ENCODE measurements around the gene LGALS1. TPM values are rescaled to one million over a fixed set of nuclear protein-coding genes. Genes with fewer than 3 reads are reported as not detected.

LGALS1 gene
- total and polyA plus RNA-seq, 7 experiments from 2014 or later: 22.9 to 969 (median 30.5) TPM

GRCh38 chr22:37632174-37633088 lies 43.0 kb upstream of the LGALS1 start:
- Mint-ChIP-seq H3K27me3 (no peaks in the 10 kb centered on the region), H3K36me3 (no peaks in the 10 kb centered on the region), H3K4me3 (peak overlapping the region in 2 of 10 donors; percentile 4 to 18), H3K4me1 (peaks cover 27 to 70% (median 62%) of the 10 kb centered on the region in 7 donors), H3K27ac (peak overlapping the region; percentile 36 to 94 (median 92)), H3K9me3 (no peaks in the 10 kb centered on the region)
- intact Hi-C loops (cut with micrococcal nuclease): loop anchor here in 1 of 2 donors (1.0 kb wide), 2 partner anchors 9 to 11 kb away; no protein-coding TSS in a partner anchor
- DNase-seq: no peak
- ATAC-seq: no peak
- Histone ChIP-seq H3K27me3 (ENCODE audit: control insufficient read depth in 2 of 2, insufficient read depth in 2 of 2, low read length in 2 of 2) (no peaks in the 10 kb centered on the region), H3K4me1 (ENCODE audit: control insufficient read depth in 2 of 2, insufficient read depth in 2 of 2, low read length in 2 of 2) (peaks cover 56 to 69% of the 10 kb centered on the region in 2 donors), H3K36me3 (ENCODE audit: control insufficient read depth in 2 of 3, insufficient read depth in 3 of 3, low read length in 3 of 3) (peaks cover 0 to 36% (median 0%) of the 10 kb centered on the region in 3 experiments), H3K27ac (ENCODE audit: low read depth, low read length) (peak overlapping the region; percentile 71), H3K9me3 (ENCODE audit: control insufficient read depth in 2 of 3, low read length in 3 of 3) (no peaks in the 10 kb centered on the region), H3K4me3 (ENCODE audit: low read length) (no peak overlapping the region)
- ChIA-PET CTCF (interaction anchor here (0.9 to 20.3 kb wide), 9 partner anchors 7 to 231 kb away, joined by 3 to 292 read pairs (median 6); partner anchors contain the start of genes GGA1, LGALS1, NOL12 and SH3BP1), POLR2A (interaction anchor here (0.5 to 5.0 kb wide), 12 partner anchors 7 to 174 kb away, joined by 3 to 39 read pairs (median 4); partner anchors contain the start of genes LGALS1, NOL12, PDXP and SH3BP1)

- ChIA-PET POLR2A (interaction anchor here (0.5 to 5.0 kb wide), 12 partner anchors 8 to 174 kb away, joined by 3 to 39 read pairs (median 4); partner anchors contain the start of genes LGALS1, NOL12, PDXP and SH3BP1), CTCF (interaction anchor here (0.9 to 20.3 kb wide), 9 partner anchors 7 to 230 kb away, joined by 3 to 292 read pairs (median 11); partner anchors contain the start of genes GGA1, LGALS1, NOL12 and SH3BP1)
- H3K4me3 Mint-ChIP-seq: peak overlapping the region; percentile 4 to 79 (median 62)
- no peaks in the 10 kb centered on the region for H3K27me3 ChIP-seq (ENCODE audit: control insufficient read depth in 2 of 2, insufficient read depth in 2 of 2, low read length in 2 of 2)
- H3K36me3 ChIP-seq (ENCODE audit: control insufficient read depth in 2 of 3, insufficient read depth in 3 of 3, low read length in 3 of 3): peaks cover 0 to 36% (median 0%) of the 10 kb centered on the region in 3 experiments
- peaks cover 0 to 1% (median 0%) of the 10 kb centered on the region in 5 donors for H3K36me3 Mint-ChIP-seq
- no peaks in the 10 kb centered on the region for H3K9me3 Mint-ChIP-seq
- H3K9me3 ChIP-seq (ENCODE audit: control insufficient read depth in 2 of 3, low read length in 3 of 3): no peaks in the 10 kb centered on the region
- H3K27ac Mint-ChIP-seq: peak overlapping the region; percentile 63 to 94 (median 92)
- H3K4me1 ChIP-seq (ENCODE audit: control insufficient read depth in 2 of 2, insufficient read depth in 2 of 2, low read length in 2 of 2): peaks cover 56 to 69% of the 10 kb centered on the region in 2 donors
- intact Hi-C loops (cut with micrococcal nuclease): loop anchor here in 1 of 2 donors (1.0 kb wide), 2 partner anchors 10 kb away; no protein-coding TSS in a partner anchor
- H3K4me1 Mint-ChIP-seq: peaks cover 30 to 70% (median 63%) of the 10 kb centered on the region in 7 donors
- peak overlapping the region; percentile 31 for H3K4me3 ChIP-seq (ENCODE audit: low read length)
- no peaks in the 10 kb centered on the region for H3K27me3 Mint-ChIP-seq
- peak in 1 of 9 donors; percentile 54 for DNase-seq
- peak overlapping the region; percentile 71 for H3K27ac ChIP-seq (ENCODE audit: low read depth, low read length)
- ATAC-seq: peak; percentile 44
These were observed 42.3 kb upstream of the LGALS1 start for GRCh38 chr22:37633089-37633624.

- intact Hi-C loops (cut with micrococcal nuclease): loop anchor here in 1 of 2 donors (1.0 kb wide), 2 partner anchors 9 to 11 kb away; no protein-coding TSS in a partner anchor
- H3K27ac Mint-ChIP-seq: peak overlapping the region; percentile 86 to 98 (median 93)
- ATAC-seq (peak; percentile 81), DNase-seq (peak in 5 of 9 donors; percentile 25 to 68 (median 37))
- H3K9me3 ChIP-seq (ENCODE audit: control insufficient read depth in 2 of 3, low read length in 3 of 3): no peaks in the 10 kb centered on the region
- H3K4me1 Mint-ChIP-seq: peaks cover 23 to 70% (median 64%) of the 10 kb centered on the region in 7 donors
- H3K9me3 Mint-ChIP-seq: no peaks in the 10 kb centered on the region
- H3K27me3 Mint-ChIP-seq: no peaks in the 10 kb centered on the region
- ChIA-PET CTCF (interaction anchor here (0.9 to 20.3 kb wide), 8 partner anchors 6 to 230 kb away, joined by 3 to 292 read pairs (median 12); partner anchors contain the start of genes GGA1, LGALS1, NOL12 and SH3BP1), POLR2A (interaction anchor here (0.6 to 5.0 kb wide), 14 partner anchors 9 to 1219 kb away, joined by 3 to 39 read pairs (median 4); partner anchors contain the start of genes LGALS1, NOL12, PDXP and SH3BP1)
- H3K36me3 Mint-ChIP-seq: peaks cover 0 to 4% (median 0%) of the 10 kb centered on the region in 5 donors
- peak overlapping the region; percentile 18 to 80 (median 70) for H3K4me3 Mint-ChIP-seq
- H3K36me3 ChIP-seq (ENCODE audit: control insufficient read depth in 2 of 3, insufficient read depth in 3 of 3, low read length in 3 of 3): peaks cover 0 to 36% (median 0%) of the 10 kb centered on the region in 3 experiments
- H3K4me1 ChIP-seq (ENCODE audit: control insufficient read depth in 2 of 2, insufficient read depth in 2 of 2, low read length in 2 of 2): peaks cover 55 to 72% of the 10 kb centered on the region in 2 donors
- H3K27ac ChIP-seq (ENCODE audit: low read depth, low read length): peak overlapping the region; percentile 71
- H3K4me3 ChIP-seq (ENCODE audit: low read length): peak overlapping the region; percentile 53
- no peaks in the 10 kb centered on the region for H3K27me3 ChIP-seq (ENCODE audit: control insufficient read depth in 2 of 2, insufficient read depth in 2 of 2, low read length in 2 of 2)
These were observed 41.6 kb upstream of the LGALS1 start for GRCh38 chr22:37633625-37634416.

GRCh38 chr22:37634417-37634924 lies 41.0 kb upstream of the LGALS1 start:
- peaks cover 0 to 4% (median 0%) of the 10 kb centered on the region in 5 donors for H3K36me3 Mint-ChIP-seq
- H3K4me1 Mint-ChIP-seq: peaks cover 22 to 66% (median 63%) of the 10 kb centered on the region in 7 donors
- CTCF ChIA-PET: interaction anchor here (0.6 to 20.3 kb wide), 7 partner anchors 5 to 405 kb away, joined by 3 to 292 read pairs (median 6); partner anchors contain the start of genes LGALS1, NOL12 and SH3BP1
- H3K9me3 Mint-ChIP-seq: no peaks in the 10 kb centered on the region
- H3K4me3 ChIP-seq (ENCODE audit: low read length): peak overlapping the region; percentile 53
- peak overlapping the region; percentile 71 for H3K27ac ChIP-seq (ENCODE audit: low read depth, low read length)
- H3K27me3 ChIP-seq (ENCODE audit: control insufficient read depth in 2 of 2, insufficient read depth in 2 of 2, low read length in 2 of 2): no peaks in the 10 kb centered on the region
- H3K36me3 ChIP-seq (ENCODE audit: control insufficient read depth in 2 of 3, insufficient read depth in 3 of 3, low read length in 3 of 3): peaks cover 0 to 33% (median 0%) of the 10 kb centered on the region in 3 experiments
- POLR2A ChIA-PET: interaction anchor here (0.6 to 5.0 kb wide), 10 partner anchors 8 to 1220 kb away, joined by 3 to 39 read pairs (median 5); partner anchors contain the start of genes LGALS1, NOL12, PDXP and SH3BP1
- H3K4me1 ChIP-seq (ENCODE audit: control insufficient read depth in 2 of 2, insufficient read depth in 2 of 2, low read length in 2 of 2): peaks cover 53 to 74% of the 10 kb centered on the region in 2 donors
- DNase-seq (no peak), ATAC-seq (no peak)
- H3K27me3 Mint-ChIP-seq: no peaks in the 10 kb centered on the region
- H3K27ac Mint-ChIP-seq: peak overlapping the region; percentile 86 to 98 (median 93)
- intact Hi-C loops (cut with micrococcal nuclease): no loop called here
- H3K9me3 ChIP-seq (ENCODE audit: control insufficient read depth in 2 of 3, low read length in 3 of 3): no peaks in the 10 kb centered on the region
- peak overlapping the region; percentile 62 to 83 (median 74) for H3K4me3 Mint-ChIP-seq

GRCh38 chr22:37635157-37635556 lies 40.3 kb upstream of the LGALS1 start:
- no peak overlapping the region for H3K4me3 ChIP-seq (ENCODE audit: low read length)

More at GRCh38 chr22:37635157-37635556, 40.3 kb upstream of the LGALS1 start:
- DNase-seq (no peak), ATAC-seq (no peak)
- ChIA-PET POLR2A (interaction anchor here (1.2 to 10.0 kb wide), 6 partner anchors 9 to 46 kb away, joined by 3 to 135 read pairs (median 27); partner anchors contain the start of genes LGALS1 and PDXP), CTCF (interaction anchor here (13.6 to 20.3 kb wide), 3 partner anchors 5 to 45 kb away, joined by 254 to 292 read pairs (median 292); partner anchors contain the start of genes LGALS1, NOL12 and SH3BP1)
- no peaks in the 10 kb centered on the region for H3K9me3 Mint-ChIP-seq
- peaks cover 22 to 66% (median 63%) of the 10 kb centered on the region in 7 donors for H3K4me1 Mint-ChIP-seq
- peak overlapping the region in 3 of 10 donors; percentile 71 to 79 (median 77) for H3K4me3 Mint-ChIP-seq
- Histone ChIP-seq H3K4me1 (ENCODE audit: control insufficient read depth in 2 of 2, insufficient read depth in 2 of 2, low read length in 2 of 2) (peaks cover 53 to 74% of the 10 kb centered on the region in 2 donors), H3K9me3 (ENCODE audit: control insufficient read depth in 2 of 3, low read length in 3 of 3) (no peaks in the 10 kb centered on the region), H3K36me3 (ENCODE audit: control insufficient read depth in 2 of 3, insufficient read depth in 3 of 3, low read length in 3 of 3) (peaks cover 0 to 31% (median 0%) of the 10 kb centered on the region in 3 experiments), H3K27me3 (ENCODE audit: control insufficient read depth in 2 of 2, insufficient read depth in 2 of 2, low read length in 2 of 2) (no peaks in the 10 kb centered on the region), H3K27ac (ENCODE audit: low read depth, low read length) (peak overlapping the region; percentile 71)
- intact Hi-C loops (cut with micrococcal nuclease): loop anchor here in 1 of 2 donors (5.0 kb wide), 1 partner anchor 112 kb away; no protein-coding TSS in a partner anchor
- peaks cover 0 to 4% (median 0%) of the 10 kb centered on the region in 5 donors for H3K36me3 Mint-ChIP-seq
- H3K27me3 Mint-ChIP-seq: no peaks in the 10 kb centered on the region
- peak overlapping the region; percentile 30 to 94 (median 90) for H3K27ac Mint-ChIP-seq

Data from naive thymus-derived CD4-positive, alpha-beta T cell (primary cell).